NCI-H524 treated with DMSO at 0.1 percent for 48 hours (cell line): ENCODE data around the gene TNFRSF14.
"Not testable (repeated sequence)": the region's sequence is repeated elsewhere in the genome, so short reads cannot be mapped to it uniquely, and the experiment has no call there.

Experiments used
- DNase-seq: peaks from one replicate; lab custom pipeline; 2025; lab: John Stamatoyannopoulos, UW

Gene TNFRSF14

DNA sequence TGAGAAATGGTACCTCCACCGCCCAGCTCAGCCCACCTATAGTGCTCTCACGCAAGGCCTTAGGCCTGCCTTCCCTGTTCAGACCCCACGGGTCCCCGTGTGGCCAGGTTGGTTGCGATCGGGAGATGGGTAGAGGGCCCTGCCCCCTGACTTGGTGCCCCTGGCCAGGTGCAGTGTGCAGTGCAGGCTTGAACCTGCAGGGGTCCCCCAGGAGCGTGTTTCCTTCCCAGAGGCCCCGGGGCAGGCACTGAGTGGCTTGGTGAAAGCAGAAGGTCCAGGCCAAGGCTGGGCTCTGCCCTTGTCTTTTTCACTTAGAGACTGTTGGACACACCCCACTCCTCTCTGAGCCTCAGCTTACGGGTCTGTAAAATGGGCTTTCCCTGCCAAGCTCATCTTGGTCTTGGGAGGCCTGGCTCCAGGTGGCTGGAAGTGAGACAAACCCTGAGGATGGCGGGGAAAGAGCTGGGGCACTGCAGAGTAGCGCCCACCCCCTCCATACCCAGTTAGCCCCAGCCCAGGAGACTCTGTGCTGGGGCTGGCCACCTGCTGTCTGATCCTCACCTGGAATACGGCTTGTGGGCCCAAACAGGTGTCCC, 16.8 kb upstream of the TNFRSF14 start:
- DNase-seq, result no peak

DNA sequence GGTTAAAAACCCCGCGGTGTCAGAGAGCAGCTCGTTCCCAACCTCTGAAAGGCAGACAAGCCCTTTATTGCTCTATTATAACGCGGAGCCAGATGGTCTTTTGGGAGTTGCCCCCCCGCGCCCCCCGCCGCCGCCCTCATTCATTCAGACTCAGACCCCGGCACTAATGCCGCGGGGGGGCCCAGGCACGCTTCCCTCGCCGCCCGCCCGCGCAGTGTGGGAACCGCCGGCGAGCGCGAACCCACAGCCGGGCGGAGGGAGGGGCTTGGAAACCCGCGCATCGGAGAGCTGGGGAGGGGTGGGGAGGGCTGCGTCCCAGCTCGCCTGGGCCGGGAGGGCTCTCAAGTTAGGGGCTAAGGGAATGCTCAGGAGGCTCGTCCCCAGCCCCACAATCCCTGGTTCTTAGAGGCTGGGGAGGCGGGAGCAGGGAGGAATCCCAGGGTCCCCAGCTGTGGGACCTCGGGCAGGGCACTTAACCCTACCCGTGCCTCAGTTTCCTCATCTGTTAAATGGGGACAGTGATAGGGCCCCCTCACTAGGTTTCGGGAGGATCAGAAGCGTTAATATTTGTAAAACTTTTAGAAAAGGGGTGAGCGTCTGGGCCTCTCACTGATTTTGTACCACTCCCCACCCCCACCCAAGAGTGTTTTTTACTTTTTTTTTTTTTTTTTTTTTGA, 15.2 kb upstream of the TNFRSF14 start:
- no peak for DNase-seq

DNA sequence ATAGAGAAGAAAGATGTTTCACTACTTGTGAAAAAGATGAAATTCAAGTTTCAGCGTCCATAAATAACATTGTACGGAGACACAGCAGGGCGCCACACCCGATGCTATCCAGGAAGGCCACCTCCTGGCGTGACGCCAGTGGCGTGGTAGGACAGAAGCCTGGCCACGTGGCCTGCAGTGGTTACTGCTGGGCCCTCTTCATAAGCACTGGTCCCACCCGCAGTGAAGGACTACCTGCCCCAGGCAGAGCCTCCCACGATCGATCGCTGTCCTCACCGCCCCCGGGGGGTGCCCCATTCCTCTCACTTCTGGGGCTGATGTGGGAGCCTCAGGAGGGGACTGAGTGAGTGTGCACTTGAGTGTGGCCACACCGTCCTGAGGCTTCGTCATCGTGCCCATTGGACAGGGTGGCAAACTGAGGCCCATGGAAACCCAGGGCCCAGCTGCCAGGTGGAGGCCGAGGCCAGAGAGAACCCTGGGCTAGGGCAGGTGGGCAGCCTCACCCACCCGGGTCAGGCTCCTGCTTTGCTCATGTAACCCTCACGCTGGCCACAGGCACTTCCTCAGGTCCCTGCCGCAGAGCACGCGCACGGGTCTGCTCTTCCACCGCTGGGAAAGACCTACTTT, 14.4 kb upstream of the TNFRSF14 start:
- no peak for DNase-seq

DNA sequence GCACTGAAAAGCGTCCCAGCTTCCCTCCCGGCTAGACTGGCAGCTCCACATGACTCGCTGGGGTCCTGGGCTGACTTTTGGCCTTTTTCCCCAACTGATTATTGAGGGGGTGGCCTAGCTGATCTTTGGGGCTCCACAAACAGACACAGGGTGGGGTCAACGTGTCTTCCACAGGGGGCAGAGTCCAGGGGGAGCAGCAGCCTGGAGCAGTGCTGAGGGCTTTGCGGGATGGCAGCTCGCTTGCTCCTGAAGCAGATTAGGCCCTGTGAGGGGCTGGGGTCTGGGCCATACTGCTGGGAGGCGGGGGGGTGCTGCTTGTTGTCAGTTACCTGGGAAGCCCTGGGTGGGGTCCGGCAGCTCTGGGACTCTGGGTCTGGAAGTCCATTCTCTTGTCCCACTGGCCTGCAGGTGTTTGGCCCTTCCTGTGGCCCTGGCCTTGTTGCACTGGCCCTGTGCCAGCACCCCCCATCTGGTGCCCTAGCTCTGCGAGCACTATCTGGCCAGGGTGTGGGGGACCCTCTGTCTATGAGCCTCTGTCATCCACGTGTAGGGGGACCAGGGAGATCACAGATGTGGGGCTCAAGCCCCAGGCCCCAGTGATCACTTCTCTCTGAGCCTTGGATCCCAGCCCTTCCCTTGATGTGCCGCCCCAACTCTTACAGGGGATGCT, 13.8 kb upstream of the TNFRSF14 start:
- DNase-seq, result no peak

DNA sequence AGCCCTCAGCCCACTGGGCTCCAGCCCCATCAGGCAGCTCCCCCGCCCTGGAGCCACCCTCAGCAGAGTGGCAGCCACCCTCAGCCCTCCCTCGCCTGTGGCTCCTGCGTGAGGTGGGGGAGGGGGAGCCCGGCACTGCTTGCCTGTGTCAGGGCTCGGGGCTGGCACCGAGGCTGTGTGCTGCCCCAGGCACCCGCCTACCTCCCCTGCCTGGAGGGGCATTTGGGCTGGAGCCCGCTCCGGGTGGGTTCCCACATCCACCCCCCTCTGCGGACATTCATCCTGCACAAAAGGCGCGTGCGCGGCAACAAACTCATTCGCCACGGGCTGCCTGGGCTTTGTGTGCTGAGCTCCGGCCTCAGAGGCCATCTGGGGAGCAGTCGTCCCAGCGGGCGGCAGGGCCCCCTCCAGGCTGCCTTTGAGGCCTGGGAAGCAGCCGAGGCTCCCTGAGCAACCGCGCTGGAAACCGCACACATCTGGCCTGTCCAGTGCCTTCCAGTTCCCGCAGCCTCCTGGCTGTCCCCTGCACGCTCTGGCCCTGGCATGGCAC, 12.6 kb upstream of the TNFRSF14 start:
- DNase-seq, result no peak

DNA sequence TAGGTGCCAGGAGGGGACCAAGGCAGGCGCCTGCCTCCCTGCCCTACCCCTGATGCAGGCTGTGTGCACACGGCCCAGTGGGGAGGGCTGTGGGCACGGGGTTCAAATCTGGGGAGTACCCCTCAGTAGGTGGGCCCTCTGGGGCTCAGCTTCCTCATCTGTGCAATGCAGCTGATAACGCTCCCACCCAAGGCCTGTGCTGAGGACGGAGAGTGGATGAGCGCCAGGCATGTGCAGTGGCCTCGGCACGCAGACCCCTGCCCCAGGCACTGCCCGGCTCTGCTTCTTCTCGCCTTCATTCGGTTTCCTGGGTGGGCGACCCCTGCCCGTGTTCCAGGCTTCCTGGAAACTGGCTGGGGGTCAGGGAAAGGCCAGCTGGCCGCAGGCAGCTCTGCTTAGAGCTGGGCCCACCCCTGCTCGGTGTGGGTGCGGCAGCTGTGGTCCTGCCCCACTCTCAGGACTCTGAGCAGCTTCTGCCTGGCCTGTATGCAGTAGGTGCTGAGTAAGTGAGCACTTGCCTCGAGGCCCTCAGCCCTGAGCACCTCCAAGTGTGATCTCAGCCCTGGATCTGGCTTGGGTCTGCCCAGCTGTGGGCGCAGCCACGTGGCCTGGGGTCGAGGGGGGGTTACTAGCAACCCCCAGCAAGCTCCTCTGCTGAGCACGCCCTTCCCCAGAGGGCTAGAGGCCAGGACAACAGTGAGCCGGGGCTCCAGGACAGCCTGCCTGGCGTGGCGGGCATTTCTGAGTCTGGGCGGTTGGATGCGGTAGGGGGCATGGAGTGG, 11.9 kb upstream of the TNFRSF14 start:
- DNase-seq, result no peak

DNA sequence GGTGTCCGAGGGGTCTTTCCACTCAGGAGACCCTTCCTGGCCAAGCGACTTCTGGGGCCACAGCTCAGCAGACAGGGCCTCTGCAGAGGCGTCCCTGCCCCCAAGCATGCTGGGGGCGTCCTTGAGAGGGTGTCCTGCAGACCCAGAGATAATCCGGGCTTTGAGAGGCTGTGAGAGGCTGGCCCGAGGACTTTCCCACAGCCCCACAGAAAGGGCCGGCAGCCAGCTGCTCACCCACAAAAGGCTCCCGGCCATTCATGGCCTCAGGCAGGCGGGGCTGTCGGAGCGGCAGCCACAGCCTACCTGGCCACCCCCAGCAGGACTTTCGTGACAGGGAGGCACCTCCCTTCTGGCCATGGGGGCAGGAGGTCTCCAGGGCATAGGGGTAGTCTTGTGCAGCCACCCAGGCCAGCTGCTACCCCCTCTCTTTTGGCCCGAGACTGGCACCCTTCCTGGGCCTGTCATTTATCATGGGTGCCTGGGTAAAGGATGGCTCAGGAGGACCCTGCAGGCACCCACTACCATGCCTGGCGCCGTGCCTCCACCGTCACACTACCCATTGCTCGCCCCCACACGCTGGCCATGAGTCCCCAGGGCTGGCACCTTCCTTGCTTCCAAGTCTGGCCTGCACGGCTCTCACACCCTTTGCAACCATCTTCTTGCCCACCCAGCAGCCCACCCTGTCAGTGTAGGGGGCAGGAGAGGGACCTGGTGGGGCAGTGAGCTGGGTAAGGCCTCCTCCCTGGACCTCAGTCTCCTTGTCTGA, 11.1 kb upstream of the TNFRSF14 start:
- no peak for DNase-seq

DNA sequence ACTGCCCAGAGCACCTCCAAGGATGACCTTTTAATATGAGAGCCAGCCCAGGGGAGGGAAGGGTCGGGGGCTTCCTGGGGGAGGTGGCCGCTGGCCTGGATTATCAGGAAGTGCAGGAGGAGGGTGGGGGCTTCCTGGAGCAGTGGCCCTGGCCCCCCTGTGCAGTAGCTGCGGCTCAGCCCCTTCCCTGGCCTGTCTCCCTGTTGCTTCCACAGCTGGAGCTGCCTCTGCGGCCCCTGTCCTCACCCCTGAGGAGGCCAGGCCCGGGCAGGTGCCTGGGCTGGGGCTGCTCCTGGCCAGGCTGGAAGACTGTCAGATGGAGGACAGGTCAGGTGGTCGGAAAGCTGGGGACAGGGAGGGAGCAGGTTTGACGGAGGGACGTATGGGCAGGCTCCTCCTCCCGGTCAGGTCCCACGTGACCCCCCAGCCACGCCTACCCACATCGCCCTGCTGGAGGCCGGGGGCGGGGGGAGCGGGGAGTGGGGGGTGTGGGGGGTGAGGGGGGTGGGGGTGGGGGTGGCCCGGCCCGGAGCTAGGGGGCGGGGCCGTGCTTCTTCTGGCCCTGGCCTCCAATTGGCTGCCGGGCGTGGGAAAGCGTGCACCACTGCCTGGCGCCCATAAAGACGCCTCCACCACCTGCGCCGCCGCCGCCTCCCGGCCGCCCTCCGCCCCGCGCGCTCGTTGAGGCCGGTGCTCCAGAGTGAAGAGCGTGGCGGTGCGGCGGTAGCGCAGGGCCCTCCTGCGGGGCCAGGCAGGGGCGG, 10.2 kb upstream of the TNFRSF14 start:
- peak; percentile 47 for DNase-seq

DNA sequence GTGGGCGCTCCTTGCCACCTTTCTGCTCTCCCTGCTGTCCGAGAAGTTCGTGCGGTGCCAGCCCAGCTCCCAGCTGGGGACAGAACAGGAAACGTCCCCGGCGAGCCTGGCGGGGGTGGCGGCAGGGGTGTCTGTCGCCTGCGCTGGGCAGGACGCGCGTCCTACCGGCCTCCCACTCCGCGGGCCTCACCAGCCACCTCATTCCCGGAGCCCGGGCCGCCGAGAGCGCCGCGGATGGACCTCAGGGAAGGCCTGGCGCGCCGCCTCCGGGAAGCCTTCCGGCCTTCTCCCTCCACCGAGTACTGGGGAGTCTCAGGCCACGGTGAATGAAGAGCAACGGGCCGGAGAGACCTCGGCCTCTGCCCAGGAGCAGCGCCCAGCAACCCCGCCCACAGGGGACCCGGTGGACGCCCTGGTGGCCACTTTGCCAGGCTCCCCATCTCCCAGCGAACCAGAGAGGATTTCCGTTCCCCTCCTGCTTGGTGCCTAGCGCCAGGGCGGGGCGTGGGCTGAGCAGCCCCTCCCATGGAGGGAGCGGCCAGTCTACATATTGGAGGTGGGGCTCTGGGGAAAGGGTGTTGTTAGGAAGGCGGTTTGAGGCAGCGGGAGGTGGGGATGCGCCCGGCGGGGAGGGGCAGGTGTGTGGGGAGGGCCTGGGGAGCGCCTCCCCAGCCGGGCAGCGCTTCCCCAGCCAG, 9.5 kb upstream of the TNFRSF14 start:
- DNase-seq, result no peak

DNA sequence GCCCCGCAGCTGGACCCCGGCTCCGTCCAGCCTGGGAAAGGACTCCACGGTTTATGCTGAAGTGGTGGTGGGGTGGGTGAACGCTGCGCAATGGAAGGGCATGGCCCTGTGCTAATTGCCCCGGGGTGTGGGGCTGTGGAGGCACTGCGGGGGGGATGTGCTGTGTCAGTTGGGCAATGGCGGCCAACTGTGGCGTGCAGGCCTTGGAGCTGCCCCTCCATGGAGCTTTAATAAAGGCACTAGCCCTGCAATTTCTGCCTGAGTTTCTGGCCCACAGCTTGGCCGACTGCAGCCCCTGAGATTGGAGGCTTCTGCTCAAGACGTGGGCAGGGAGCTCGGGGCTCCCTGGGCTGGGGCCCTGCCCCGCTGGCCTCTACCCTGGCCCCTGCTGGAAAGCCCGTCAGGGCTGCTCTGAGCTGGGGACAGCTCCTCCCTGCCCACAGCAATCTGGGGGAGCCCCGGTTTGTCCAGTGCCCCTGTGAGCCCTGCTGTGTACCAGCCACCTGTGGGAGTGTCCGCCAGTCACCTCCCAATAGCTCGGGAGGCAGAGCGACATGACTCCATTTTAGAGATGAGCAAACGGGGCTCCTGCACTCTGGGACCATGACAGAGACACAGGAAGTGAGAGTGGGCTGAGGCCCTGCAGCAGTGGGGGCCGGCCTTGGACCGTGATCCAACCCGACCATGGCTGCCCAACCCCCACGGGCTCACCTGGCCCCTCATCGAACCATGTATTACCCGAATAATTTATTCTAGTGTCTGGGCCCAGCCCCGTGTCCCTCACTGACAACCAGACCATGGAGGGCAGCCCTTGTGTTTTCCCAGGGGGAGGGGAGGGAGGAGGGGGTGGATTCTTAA, 8.7 kb upstream of the TNFRSF14 start:
- no peak for DNase-seq

DNA sequence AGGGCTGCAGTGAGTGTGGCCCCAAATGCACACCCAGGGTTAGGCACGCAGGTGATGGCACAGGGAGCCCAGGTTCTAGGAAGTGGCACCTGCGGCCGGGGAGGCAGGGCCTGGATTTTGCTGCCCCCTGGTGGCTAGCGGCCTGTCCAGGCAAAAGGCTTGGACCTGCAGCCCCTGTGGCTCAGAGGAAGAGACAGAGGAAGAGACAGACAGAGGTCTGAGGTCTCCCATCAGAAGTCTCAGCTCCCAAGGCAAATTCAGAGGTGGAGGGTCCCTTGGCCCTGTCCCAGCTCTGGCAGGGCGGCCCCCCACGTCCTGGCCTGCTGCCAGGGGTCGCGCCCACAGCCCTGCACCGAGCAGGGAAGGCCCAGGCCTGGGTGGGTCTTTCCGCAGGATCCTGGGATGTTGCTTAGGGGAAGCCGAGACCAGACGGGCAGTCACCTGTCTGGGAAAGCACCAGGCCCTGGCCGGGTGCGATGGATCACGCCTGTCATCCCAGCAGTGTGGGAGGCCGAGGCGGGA, 8.0 kb upstream of the TNFRSF14 start:
- no peak for DNase-seq

DNA sequence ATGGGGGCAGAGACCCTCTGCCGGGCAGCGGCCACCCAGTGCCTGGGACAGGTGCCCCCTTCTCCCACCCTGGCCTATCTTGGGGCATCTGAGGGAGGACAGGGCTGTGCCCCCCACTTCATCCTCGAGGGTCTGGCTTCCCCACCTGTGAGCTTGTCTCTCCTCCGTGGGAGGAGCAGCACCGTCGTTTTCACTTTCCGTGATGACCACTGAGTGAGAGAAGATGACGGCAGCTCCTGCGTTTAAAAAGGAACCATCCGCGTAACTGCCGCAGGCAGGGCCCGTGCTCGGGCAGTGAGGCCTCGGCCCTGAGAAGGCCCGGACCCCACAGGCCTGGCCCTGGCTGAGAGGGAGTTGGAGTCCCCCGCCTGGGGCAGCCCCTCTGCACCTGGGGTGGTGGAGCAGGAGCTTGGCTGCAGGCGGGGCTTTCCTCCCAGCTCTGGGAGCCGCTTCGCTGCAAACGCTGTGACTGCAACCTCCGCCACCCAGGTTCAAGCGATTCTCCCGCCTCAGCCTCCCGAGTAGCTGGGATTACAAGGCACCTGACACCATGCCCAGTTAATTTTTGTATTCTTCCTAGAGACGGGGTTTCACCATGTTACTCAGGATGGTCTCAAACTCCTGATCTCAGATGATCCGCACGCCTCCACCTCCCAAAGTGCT, 6.7 kb upstream of the TNFRSF14 start:
- DNase-seq, result not testable (repeated sequence)

DNA sequence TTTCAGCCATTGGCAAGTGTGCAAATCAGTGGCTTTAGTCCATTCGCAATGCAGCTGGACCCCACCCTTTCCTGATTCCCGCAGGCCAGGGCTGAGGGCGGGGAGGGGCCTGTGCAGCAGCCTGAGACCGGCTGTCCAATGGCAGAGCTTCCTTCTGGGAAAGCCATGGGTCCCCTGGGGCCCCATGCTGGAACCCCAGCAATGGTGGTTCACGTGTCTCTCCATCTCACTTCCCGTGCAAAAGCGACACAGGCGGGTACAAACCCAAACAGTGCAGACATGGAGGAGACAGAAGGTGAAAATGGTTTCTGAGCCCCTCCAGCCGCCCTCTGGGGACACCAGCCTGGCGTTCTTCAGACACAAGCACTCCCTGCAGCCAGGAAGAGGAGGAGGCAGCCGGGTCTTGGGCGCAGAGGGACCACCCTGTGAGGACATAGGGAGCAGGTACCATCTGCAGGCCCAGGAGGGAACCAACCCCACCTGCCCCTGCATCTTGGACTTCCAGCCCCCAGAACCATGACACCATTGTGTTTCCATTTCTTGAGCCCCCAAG, 5.8 kb upstream of the TNFRSF14 start:
- DNase-seq, result not testable (repeated sequence)

DNA sequence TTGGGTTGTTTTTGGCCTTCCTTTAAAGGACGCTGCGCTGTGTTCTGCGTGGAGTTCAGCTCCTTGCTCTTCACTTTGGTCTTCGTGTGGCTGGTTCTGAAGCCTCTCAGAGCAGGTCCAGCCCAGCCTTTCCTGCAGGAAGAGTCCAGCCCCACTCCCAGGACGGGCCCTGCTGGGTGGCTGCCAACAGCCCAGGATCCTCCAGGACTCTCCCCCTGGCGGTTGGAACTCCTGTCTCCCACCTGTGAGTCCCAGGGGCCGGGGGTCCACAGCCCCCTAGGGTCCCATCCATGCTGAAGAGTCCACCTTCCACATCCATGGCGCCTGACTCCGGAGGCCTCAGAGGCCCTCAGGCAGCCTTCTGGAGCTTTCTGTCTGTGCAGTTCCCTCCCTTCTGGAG, 4.6 kb upstream of the TNFRSF14 start:
- DNase-seq, result not testable (repeated sequence)

DNA sequence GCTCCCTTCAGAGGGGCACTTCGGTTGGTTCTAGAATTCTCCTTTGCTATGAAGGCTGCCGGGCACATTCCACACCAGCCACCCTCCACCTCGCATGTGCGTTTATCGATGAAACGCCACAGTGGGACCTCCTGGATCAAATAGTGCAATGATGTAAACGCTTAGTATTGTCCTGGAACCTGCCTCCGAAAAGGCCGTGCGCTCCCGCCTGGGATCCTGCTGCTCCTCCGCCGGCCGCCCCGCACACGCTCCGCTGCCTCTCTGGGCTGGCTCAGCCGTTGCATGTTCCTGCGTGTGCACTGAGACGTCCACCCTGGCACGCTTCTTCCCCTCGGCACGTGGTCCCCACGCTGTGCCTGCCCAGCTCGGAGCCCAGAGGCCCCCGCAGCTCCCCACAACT, 4.0 kb upstream of the TNFRSF14 start:
- no peak for DNase-seq

DNA sequence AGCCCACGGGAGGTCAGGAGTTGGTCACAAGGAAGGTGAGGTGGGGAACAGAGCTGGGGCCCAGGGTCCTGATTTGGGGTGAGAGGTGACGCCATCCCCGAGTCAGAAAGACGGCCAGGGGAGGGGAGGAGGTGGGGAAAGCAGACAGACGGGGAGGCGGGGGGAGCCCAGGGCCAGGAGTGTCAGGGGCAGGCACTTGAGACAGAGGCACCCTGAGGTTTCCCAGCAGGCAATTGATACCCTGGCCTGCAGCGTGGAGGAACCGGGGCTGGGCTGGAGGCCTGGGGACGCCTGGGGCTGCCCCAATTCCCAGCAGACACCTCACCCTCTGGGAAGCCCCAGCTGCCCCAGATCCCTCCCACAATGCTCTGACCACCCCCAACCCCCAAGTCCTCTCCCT, 3.1 kb upstream of the TNFRSF14 start:
- not testable (repeated sequence) for DNase-seq

DNA sequence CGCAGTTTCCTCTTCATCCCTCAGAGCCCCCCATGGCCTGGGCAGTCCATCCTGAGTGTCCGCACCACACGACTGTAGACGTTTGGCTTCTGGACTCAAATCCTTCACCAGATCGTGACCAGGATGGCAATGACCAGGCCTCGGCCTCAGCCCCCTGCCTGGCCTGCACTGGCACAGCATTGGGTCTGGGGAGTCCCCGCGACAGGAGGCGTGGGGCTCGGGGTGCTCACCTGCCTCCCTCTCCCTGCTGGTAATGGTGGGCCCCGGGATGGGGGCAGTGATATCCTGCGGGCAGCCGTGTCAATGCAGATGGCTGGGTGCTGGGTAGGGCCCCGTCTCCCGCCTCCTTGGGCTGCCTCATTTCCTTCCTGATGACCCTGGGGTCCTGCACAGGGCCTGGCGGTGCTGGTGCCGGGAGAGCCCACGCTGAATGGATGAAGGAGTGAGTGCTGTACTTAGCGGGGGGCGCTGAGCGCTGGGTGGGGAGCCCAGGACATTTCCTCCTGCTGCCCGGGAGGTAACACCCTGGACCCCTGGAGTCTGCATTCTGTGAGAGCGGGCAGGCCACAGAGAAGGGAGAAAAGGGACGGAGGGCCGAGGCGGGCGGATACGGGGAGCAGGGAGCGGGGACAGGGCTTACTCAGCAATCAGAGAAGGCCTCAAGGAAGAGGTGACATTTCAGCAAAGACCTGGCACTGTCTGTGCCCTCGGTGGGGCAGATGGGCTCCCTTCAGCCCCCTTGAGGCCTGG, 2.1 kb upstream of the TNFRSF14 start:
- DNase-seq, result no peak
